Measurements from ENCODE around the gene NDUFB3.
A peak's percentile ranks its signal among the peaks of the same experiment; 100 is the strongest.
"Not testable (repeated sequence)": the region's sequence is repeated elsewhere in the genome, so short reads cannot be mapped to it uniquely, and the experiment has no call there.

The NDUFB3 gene

DNA sequence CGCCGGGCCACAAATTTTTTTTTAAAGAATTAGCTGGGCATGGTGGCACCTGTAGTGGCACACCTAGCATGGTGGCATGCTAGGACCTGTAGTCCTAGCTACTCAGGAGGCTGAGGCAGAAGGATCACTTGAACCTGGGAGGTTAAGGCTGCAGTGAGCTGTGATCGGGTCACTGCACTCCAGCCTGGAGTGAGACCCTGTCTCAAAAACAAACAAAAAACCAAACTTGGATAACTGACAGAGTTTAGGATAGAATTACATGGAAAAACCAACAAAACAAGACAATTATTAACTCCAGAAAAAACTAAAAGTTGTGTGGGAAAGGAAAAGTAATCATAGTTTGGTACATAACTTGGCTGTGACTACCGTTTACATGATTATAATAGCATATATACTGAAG is 42.5 kb downstream of the NDUFB3 start:
- TF ChIP-seq, protein P1, sequence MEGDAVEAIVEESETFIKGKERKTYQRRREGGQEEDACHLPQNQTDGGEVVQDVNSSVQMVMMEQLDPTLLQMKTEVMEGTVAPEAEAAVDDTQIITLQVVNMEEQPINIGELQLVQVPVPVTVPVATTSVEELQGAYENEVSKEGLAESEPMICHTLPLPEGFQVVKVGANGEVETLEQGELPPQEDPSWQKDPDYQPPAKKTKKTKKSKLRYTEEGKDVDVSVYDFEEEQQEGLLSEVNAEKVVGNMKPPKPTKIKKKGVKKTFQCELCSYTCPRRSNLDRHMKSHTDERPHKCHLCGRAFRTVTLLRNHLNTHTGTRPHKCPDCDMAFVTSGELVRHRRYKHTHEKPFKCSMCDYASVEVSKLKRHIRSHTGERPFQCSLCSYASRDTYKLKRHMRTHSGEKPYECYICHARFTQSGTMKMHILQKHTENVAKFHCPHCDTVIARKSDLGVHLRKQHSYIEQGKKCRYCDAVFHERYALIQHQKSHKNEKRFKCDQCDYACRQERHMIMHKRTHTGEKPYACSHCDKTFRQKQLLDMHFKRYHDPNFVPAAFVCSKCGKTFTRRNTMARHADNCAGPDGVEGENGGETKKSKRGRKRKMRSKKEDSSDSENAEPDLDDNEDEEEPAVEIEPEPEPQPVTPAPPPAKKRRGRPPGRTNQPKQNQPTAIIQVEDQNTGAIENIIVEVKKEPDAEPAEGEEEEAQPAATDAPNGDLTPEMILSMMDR (IDR thresholded peaks at IDR 0.05; ENCODE audit: insufficient read depth, low read depth, low read length, missing control alignments) = no peak
- no peak for DNase-seq (ENCODE audit: low read depth)
- no peak overlapping the region for H3K4me3 ChIP-seq (ENCODE audit: low read length)

DNA sequence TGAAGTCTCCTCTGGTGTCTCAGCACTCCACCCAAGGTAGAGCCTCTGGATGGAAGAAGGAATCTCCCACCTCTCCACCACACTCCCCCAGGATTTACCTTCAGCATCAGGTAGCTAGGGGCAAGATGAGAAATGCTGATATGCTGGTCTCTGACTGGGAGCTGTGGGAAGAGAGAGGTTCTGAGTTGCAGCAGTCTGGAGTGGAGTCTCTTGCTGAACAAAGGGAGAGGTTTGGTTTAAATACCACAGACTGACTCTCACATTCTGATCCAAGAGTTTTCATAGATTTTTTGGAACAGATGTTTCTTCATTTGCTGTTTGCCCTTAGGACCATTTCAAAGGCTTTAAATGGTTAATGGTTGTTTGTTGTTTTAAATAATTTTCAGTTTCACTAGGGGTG is 43.0 kb downstream of the NDUFB3 start:
- H3K4me3 ChIP-seq (ENCODE audit: low read length) = no peak overlapping the region
- no peak for DNase-seq (ENCODE audit: low read depth)
- TF ChIP-seq, protein P1 (IDR thresholded peaks at IDR 0.05; ENCODE audit: insufficient read depth, low read depth, low read length, missing control alignments) = no peak

DNA sequence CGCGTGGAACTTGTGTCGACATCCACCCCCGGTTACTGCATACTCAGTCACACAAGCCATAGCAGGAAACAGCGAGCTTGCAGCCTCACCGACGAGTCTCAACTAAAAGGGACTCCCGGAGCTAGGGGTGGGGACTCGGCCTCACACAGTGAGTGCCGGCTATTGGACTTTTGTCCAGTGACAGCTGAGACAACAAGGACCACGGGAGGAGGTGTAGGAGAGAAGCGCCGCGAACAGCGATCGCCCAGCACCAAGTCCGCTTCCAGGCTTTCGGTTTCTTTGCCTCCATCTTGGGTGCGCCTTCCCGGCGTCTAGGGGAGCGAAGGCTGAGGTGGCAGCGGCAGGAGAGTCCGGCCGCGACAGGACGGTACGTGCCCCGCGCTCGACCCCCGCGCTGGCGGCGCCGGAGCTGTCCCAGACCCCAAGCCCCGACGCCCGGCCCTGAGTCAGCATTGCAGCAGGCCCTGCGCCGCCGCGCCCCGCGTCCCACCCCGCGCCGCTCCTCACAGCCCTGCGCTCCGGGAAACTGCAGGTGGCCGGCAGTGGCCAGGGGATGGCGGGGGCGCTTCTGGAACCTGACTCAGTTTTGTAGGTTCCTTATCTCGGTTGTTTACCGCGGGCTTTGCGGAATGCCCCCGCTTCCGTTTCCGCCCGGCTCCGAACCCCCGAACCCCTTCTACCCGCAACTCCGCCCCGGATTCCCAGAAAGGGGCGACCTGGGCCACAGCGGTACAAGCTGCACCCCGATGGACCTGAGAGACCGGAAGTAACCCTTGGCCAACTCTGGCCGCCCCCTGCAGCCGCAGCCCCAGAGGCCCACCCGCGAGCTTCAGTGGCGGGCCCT is 44.5 kb downstream of the NDUFB3 start, which contains the start of gene CFLAR:
Gene CFLAR, plus strand, starts transcription at position 50 of the 844 bp plus-strand sequence. CDS start 13,702 bp downstream, outside the sequence.
- H3K4me3 ChIP-seq (ENCODE audit: low read length) = peak within 1 kb of the TSS; percentile 85
- TF ChIP-seq, protein P1 (IDR thresholded peaks at IDR 0.05; ENCODE audit: insufficient read depth, low read depth, low read length, missing control alignments) = no peak
- DNase-seq (ENCODE audit: low read depth) = peak; percentile 83

DNA sequence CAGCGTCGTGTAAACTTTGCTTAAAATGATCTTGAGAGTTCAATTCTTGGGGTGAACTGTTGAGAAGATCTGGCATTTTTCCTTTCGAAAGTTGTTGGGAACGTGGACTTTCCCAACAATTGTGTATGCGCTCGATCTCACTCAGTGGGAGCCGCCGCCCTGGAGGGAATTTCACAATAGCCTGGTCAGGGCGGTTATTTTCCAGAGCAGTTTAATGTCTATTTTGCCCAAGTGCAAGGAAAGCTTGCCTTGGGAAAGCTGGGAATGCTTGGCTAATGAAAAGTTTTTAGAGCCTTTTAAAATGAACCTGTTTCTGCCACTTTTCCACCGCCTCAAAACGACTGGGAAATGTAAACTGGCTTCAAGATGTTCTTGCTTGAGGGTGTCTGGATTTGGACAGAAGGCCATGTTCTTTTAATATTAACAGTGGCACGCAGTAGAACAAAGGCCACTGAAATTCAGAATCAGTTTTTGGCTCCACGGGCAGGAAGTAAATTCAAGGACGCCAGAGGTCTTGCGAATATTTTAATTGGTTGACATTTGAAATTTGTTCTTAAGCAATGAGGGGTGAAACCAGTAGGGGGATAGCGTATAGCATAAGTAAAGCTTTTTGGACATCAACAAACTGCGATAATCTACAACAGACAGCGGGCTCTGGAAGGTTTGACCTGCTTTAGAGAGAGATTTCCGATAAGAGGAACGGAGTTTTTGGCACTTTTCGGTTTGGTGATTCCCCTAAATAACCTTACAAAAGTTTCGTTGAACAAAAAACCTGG is 45.3 kb downstream of the NDUFB3 start:
- DNase-seq (ENCODE audit: low read depth) = peak; percentile 83
- TF ChIP-seq, protein P1 (IDR thresholded peaks at IDR 0.05; ENCODE audit: insufficient read depth, low read depth, low read length, missing control alignments) = peak; percentile 32
- peak overlapping the region; percentile 85 for H3K4me3 ChIP-seq (ENCODE audit: low read length)

DNA sequence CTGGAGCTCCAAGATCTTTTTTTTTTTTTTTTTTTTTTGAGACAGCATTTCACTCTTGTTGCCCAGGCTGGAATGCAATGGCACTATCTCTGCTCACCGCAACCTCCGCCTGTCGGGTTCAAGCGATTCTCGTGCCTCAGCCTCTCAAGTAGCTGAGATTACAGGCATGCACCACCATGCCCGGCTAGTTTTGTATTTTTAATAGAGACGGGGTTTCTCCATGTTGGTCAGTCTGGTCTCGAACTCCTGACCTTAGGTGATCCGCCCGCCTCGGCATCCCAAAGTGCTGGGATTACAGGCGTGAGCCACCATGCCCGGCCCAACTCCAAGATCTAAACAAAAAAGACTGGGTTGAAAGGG is 45.9 kb downstream of the NDUFB3 start:
- H3K4me3 ChIP-seq (ENCODE audit: low read length) = peak overlapping the region; percentile 85
- DNase-seq (ENCODE audit: low read depth) = not testable (repeated sequence)

DNA sequence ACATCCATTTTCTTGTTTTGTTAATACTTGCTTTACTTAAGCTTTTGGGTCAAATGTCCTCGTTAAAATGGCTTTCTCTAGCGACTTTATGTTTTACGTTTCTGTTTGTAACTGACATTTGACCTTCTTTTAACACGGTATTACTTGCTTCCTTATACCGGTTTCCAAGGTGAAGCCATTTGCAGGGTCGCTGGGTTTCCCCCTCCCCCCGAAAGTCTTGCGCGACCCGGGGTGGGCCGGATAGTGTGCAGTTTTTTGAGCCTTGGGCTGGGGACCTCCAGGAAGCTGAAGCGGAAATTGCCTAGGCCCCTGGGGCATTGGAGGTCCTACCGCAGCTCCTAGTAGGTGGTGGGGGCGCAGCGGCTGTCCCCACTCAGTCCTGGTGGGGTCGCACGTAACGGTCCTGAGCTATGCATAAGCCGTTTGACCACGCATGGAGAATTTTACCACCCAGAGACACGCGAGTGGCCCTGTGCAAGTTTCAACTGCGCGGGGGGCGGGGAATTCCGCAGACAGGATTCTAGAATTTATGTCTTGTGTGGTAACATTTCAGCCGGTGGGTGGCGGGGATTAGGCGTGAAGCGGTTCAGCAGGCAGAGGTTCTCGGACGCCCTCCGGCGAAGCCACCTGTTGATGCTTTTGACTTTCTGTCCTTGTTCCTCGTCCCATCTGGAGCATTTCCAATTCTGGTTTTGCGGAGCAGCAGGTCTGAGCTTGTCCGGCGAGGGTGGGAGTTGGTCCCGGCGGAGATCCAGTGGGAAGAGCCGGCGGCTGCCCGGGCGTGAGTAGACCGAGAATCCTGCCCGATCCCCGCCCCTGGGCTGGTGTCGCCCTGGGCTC is 46.5 kb downstream of the NDUFB3 start:
- DNase-seq (ENCODE audit: low read depth) = peak; percentile 95
- H3K4me3 ChIP-seq (ENCODE audit: low read length) = peak overlapping the region; percentile 85
- TF ChIP-seq, protein P1 (IDR thresholded peaks at IDR 0.05; ENCODE audit: insufficient read depth, low read depth, low read length, missing control alignments) = peak; percentile 41
